ENCODE data around the gene KRTAP29-1.
"Not testable (repeated sequence)": the region's sequence is repeated elsewhere in the genome, so short reads cannot be mapped to it uniquely, and the experiment has no call there.

DNA sequence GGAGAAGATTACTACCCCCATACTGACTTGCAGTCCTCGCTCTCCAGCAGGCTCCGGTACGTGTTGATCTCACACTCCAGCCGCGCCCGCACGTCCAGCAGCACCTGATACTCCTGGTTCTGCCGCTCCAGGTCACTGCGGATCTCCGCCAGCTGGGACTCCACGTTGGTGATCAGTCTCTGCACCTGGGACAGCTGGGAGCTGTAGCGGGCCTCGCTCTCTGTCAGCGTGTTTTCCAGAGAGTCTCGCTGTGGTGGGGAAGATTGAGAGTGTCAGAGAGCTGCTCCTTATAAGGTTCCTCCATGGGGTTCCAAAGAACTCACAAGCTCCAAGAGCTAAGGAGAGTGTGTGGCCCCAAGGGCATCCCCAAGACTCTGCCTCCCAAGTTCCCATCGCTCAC, 43.8 kb upstream of the KRTAP29-1 start:
- TF ChIP-seq, protein P1, sequence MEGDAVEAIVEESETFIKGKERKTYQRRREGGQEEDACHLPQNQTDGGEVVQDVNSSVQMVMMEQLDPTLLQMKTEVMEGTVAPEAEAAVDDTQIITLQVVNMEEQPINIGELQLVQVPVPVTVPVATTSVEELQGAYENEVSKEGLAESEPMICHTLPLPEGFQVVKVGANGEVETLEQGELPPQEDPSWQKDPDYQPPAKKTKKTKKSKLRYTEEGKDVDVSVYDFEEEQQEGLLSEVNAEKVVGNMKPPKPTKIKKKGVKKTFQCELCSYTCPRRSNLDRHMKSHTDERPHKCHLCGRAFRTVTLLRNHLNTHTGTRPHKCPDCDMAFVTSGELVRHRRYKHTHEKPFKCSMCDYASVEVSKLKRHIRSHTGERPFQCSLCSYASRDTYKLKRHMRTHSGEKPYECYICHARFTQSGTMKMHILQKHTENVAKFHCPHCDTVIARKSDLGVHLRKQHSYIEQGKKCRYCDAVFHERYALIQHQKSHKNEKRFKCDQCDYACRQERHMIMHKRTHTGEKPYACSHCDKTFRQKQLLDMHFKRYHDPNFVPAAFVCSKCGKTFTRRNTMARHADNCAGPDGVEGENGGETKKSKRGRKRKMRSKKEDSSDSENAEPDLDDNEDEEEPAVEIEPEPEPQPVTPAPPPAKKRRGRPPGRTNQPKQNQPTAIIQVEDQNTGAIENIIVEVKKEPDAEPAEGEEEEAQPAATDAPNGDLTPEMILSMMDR (optimal IDR thresholded peaks at IDR 0.05 in 1 of 3, IDR thresholded peaks at IDR 0.05 in 1 of 3, conservative IDR thresholded peaks at IDR 0.05 in 1 of 3; ENCODE audit: extremely low read depth in 1 of 3, insufficient read depth in 2 of 3, low read length in 3 of 3) = not testable (repeated sequence)
- not testable (repeated sequence) for TF ChIP-seq EZH2 (IDR thresholded peaks at IDR 0.05; ENCODE audit: low read length)
